HL-60 (cell line): ENCODE results near the gene FAM174C.

ENCODE experiments used
- DNase-seq, 2 experiments: peaks; one replicate each; pipeline ENCODE4 v3.0.0-alpha.2; 2010 to 2020; ENCODE audit warnings: low read depth in 1 of 2, low spot score in 1 of 2
- H3K27ac ChIP-seq: fragments of 250-450 bp; sonication (Bioruptor Pico); replicated peaks from 2 replicates; pipeline ENCODE4 v1.5.1; 2020; ENCODE audit warnings: mild to moderate bottlenecking, moderate library complexity
- H3K27me3 ChIP-seq: fragments of 250-450 bp; sonication (Bioruptor Pico); 2 replicates; pipeline ENCODE4 v1.5.1; 2021; ENCODE audit warnings: mild to moderate bottlenecking, moderate library complexity; ENCODE audit not compliant: insufficient read depth, poor library complexity, severe bottlenecking
- H3K4me3 ChIP-seq: replicated peaks from 2 replicates; pipeline ENCODE4 v1.5.1; 2011; ENCODE audit warnings: mild to moderate bottlenecking, control low read depth, low read length; ENCODE audit not compliant: insufficient read depth
- CTCF ChIP-seq: IDR thresholded peaks from one replicate; pipeline ENCODE4 v1.5.1; 2011; ENCODE audit warnings: low read length, control low read depth, inconsistent platforms; ENCODE audit not compliant: insufficient read depth
- GABPA ChIP-seq: IDR thresholded peaks from 2 replicates; pipeline ENCODE4 v1.6.1; 2012; ENCODE audit warnings: low read depth
- POLR2AphosphoS5 ChIP-seq: IDR thresholded peaks from 2 replicates; pipeline ENCODE4 v1.6.1; 2012; ENCODE audit warnings: low read depth
- REST ChIP-seq: IDR thresholded peaks from 2 replicates; pipeline ENCODE4 v1.6.1; 2012; ENCODE audit warnings: low read depth; ENCODE audit not compliant: insufficient replicate concordance
- SPI1 ChIP-seq: IDR thresholded peaks from 2 replicates; pipeline ENCODE4 v1.6.1; 2012; ENCODE audit warnings: low read depth, mild to moderate bottlenecking, borderline replicate concordance

The FAM174C gene

GRCh38 chr19:1249298-1249989 is 25.9 kb upstream of the FAM174C start:
- Histone ChIP-seq H3K27me3 (no peaks in the 10 kb centered on the region), H3K4me3 (peak overlapping the region; percentile 89), H3K27ac (peak overlapping the region; percentile 96)
- peak; percentile 16; the same call in 1 of the 2 replicates for TF ChIP-seq GABPA
- TF ChIP-seq SPI1: no peak
- no peak for TF ChIP-seq REST
- TF ChIP-seq CTCF: no peak
- peak; percentile 77 for TF ChIP-seq POLR2AphosphoS5
- peak; percentile 90 to 91 for DNase-seq

GRCh38 chr19:1249990-1250436 is 25.3 kb upstream of the FAM174C start:
- no peak for TF ChIP-seq POLR2AphosphoS5
- TF ChIP-seq CTCF: no peak
- TF ChIP-seq GABPA: no peak
- no peak for TF ChIP-seq REST
- TF ChIP-seq SPI1: no peak

DNA sequence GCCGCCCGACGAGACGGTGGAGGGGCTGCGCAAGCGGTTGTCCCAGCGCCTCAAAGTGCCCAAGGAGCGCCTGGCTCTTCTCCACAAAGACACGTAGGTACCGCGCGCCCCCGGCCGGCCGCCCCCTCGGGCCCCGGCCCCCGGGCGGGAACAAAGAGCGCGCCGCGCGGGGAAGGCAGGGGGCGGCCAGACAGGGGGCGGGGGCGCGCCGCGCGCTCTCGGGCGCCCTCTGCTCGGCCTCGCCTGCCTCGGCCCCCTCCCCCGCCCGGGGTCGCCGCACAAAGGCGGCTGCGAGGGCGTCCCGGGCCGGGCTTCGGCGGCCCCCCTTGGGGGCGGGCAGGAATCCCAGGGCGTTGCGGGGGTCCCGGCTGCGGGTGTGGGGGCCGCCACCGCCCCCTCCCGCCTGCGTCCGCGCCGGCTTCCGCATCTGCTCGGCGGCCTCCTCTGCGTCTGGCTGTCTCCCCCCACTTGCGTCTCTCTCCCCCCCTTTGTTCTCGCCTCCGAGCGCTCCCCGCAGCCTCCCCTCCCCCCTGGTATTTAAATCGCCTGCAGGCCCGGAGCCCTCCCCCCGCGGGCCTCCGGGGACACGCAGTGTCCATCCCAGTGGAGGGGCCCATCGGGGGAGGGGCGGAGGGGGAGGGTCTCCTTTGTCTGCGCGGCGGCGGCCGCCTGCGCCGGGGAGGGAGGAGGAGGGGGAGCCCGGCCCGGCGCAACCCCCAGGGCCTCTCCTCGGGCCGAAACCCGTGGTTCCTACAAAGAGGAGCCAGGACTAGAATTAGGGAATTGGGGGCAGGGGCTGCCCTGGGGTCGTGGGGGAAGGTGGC is 24.7 kb upstream of the FAM174C start:
- peak overlapping the region; percentile 89 for H3K4me3 ChIP-seq
- no peak for TF ChIP-seq CTCF
- TF ChIP-seq SPI1: no peak
- TF ChIP-seq POLR2AphosphoS5: no peak
- TF ChIP-seq GABPA: no peak
- no peak for TF ChIP-seq REST
- H3K27ac ChIP-seq: peak overlapping the region; percentile 98
- DNase-seq: peak; percentile 69 to 71
- H3K27me3 ChIP-seq: no peaks in the 10 kb centered on the region

More at GRCh38 chr19:1249990-1250436, 25.3 kb upstream of the FAM174C start:
- no peak for DNase-seq
- Histone ChIP-seq H3K27me3 (no peaks in the 10 kb centered on the region), H3K27ac (peak overlapping the region; percentile 88), H3K4me3 (peak overlapping the region; percentile 89)
